Measurements from ENCODE around the gene CHMP4B.

DNA sequence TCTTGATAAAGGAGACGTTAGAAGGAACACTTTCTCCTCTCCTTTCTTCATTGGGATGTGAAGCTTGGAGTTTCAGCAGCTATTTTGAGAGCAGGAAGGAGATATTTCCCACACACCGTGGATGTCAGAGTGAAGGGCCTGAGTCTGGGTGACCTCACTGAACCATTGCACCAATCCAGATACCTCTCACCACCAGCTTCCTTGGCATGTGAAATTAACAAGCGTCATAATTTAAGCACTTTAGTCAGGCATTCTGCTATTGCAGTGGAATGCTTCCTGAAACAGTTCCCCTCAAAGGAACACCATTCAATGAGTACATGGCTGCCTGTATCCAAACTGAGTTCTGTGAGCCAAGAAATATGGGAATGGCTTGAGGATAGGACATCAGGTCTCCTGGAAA is 83.7 kb downstream of the CHMP4B start:
- TF ChIP-seq CTCF (IDR thresholded peaks at IDR 0.05) (no peak), POLR2A (IDR thresholded peaks at IDR 0.05) (no peak)
